GM21717 (cell line): ENCODE results near the gene MACROD1.

Source experiments
- ATAC-seq: cut with Tn5 transposase; IDR thresholded peaks from one replicate; pipeline ENCODE4 v1.9.1; 2021; ENCODE audit warnings: mild to moderate bottlenecking, moderate library complexity; ENCODE audit not compliant: unreplicated experiment

The MACROD1 gene

DNA sequence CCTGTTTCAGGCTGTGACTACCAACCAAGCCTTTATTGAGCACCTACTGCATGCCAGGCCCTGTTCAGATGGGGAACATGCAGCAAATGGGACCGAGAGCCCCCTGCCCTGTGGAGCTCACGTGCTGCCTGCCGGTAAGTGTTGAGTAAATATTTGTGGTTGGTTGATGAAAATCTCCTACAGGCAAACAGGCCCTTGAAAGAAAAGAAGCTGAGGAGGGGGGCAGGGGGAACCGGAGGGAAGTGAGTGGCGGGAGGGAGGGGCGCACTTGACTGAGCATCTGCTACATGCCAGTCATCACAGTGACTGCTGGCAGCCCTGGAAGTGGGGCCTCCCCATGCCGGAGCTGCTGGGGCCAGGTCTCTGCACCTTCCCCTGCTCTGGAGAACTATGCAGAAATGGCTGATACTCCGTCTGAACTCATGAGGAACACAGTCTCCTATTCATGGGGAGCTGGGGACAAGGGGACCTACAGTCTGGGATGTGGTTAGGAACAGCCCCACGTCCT is 34.2 kb downstream of the MACROD1 start:
- no peak for ATAC-seq

DNA sequence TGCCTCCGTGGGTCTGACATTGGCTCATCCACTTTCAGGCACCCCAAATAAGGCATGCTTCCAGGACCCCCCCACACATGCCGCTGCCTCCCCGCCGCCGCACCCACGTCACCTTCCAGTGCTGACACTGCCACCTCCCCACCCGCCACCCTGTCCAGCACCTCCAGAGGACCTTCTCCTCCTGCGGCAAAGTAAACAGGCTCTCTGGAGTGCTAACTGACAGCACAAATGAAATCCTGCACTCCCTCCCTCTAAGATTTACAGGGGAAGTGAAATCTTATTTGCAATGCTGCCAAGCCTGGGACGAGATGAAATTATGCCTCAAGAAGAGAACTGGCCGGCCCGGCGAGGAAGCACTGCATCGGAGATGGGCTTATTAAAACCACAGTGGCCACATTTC is 35.3 kb downstream of the MACROD1 start:
- ATAC-seq: no peak

GRCh38 chr11:64129403-64129802 is 36.5 kb downstream of the MACROD1 start:
- ATAC-seq: no peak

DNA sequence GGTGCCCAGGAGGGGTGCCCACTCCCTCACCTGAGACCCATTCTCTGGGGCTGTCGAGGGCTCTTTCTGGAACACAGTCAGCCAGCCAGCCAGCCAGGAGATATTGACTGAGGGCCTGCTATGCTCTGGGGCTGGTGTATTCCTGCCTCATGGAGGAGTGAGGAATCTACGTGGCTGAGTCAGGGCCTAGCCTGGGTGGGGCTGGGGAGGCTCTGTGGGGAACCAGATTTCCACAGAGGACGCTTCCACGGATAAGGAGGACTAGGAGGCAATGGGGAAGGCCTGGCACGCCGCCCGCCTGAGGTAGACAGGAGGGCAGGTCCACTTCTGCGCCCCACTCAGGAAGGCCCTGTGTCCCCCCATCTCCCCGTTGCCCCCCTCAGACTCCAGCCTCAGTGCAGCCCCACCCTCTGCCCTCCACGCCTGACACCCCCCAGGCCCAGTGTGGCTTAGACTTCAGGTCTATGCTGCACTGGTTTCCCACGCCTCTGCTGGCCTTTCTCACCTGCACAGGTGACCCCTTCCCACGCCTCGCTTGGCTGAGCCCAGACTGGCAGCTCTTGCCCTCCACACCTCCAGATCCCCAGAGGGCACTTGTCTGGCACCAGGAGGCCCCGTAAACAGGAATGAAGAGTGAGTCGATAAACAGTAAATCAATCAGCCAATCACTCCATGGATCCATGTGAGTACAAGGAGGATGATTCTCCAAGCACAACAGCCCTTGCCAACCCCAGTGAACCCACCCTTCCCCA is 37.5 kb downstream of the MACROD1 start:
- ATAC-seq: no peak

DNA sequence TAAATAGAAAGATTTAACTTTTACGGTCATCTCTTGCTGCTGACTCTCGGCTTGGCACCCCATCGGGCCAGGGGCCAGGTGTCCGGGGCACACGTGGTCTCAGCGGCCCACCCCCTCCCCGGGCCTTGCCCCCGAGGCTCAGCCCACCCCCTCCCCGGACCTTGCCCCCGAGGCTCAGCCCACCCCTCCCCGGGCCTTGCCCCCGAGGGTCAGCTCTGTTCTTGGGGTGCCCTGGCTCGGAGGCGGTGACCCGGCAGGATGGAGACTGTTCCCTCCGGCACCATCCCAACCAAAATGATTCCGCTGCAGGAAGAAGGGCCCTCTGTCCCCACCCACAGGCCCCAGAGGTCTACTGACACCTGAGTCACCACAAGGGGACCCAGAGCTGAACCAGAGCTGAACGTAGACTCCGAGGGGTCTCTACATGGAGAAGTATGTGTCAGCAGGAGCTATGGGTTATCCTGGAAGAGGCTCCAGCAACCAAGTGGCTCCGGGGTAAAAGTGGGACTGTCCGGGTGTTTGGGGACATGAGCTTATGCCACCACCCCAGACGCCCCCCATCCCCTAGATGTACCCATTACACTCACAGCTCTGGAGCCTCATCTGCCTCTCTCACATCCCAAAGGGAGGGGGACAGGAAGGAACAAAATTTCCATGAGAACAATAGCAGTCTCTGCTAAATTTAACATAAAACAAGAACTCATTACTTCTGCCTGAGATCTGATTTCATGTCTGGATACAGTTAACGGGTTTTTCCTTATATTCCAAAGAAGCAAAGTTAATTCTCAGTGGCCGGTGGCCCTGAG is 38.4 kb downstream of the MACROD1 start:
- ATAC-seq: no peak

DNA sequence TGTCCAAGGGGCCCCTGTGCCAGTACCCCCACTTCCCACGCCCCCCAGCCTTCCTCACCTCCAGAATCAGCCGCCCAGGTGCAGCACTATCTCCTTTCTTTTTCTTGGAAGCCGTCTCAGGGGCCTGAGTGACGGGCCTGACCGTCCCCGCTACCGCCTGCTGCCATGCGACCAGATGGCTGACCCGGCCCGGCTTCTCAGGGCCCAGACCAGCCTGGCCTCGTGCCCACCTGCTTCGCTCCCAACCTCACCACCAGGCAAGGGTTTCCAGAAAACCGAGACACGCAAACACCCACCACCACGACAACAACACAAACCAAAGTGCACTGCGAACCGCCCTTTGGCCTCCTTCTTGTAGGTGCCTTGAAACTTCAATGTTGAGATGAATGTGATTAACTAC is 39.1 kb downstream of the MACROD1 start:
- ATAC-seq: no peak

DNA sequence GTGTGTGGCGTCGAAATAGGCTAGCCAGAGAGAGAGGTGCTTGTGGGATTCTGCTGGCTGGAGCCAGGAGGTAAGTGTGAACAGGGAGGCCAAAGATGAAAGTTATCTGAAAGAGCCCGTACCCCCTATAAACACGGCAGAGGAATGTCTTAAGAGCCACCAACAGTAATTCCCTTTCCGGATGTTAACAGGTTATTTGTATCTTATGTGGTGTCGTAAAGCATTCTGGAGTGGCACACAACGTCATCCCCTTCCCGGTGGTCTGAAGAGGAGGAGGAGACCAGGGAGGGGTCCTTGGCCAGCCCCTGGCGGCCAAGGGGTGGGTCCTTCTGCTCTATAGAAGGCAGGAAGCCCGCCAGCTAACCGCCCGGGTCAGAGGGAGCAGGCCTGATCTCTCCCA is 39.5 kb downstream of the MACROD1 start:
- no peak for ATAC-seq

DNA sequence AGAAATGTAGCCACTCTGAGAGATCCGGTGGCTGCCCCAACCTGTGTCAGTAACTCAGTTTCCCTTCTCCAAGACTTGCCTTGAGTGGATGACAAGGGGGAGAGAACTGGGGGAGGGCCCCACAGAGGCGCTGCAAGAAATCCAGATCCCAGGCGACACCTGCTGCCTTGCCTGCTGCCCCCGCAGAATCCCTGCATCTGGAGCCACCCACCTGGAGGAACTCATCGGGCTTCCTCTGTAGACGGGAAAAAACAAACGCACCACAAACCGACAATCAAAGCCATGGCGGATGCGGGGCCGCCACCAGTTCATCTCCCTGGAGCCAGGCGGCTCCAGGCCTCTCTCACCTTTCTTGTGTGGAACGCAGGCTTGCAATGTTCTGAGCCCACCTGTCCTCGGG is 40.2 kb downstream of the MACROD1 start:
- ATAC-seq: no peak

DNA sequence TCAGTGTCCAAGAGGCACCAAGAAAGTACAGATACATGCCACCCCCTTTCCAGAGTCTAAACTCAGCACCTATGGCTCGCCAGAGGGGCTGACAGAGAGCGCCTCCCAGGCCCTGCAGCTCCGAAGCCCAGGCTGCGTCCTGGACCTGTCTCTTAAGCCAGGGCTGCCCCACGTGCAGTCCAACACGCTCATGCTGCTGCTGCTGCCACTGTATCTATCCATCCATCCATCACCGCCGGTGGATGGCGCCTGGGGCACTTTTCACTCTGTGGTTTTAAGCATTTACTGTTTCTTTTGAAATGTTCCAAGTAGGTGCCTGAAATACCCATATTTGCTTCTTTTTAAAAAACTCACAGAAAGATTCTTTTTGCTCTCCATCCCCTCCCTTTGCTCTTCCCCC is 41.8 kb downstream of the MACROD1 start:
- ATAC-seq: no peak

DNA sequence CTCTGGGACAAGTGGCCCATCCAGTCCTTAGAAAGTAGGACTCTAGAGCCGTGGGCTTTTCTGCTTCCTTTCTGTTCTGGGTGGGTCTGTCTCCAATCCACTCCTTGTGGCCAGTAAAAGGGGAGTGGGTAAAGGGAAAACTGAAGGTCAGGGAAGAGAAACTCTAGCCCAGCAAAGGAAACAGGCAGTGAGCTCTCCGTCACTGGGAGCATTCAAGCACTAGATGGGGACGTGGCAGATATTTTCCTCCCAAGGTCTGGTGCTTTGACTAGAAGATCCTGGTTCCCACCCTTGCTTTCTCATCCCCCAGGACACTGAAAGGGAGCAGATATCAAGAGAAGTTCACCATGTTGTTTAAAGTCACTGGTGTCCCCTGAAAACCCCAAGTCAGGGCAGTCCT is 42.2 kb downstream of the MACROD1 start:
- ATAC-seq: no peak

DNA sequence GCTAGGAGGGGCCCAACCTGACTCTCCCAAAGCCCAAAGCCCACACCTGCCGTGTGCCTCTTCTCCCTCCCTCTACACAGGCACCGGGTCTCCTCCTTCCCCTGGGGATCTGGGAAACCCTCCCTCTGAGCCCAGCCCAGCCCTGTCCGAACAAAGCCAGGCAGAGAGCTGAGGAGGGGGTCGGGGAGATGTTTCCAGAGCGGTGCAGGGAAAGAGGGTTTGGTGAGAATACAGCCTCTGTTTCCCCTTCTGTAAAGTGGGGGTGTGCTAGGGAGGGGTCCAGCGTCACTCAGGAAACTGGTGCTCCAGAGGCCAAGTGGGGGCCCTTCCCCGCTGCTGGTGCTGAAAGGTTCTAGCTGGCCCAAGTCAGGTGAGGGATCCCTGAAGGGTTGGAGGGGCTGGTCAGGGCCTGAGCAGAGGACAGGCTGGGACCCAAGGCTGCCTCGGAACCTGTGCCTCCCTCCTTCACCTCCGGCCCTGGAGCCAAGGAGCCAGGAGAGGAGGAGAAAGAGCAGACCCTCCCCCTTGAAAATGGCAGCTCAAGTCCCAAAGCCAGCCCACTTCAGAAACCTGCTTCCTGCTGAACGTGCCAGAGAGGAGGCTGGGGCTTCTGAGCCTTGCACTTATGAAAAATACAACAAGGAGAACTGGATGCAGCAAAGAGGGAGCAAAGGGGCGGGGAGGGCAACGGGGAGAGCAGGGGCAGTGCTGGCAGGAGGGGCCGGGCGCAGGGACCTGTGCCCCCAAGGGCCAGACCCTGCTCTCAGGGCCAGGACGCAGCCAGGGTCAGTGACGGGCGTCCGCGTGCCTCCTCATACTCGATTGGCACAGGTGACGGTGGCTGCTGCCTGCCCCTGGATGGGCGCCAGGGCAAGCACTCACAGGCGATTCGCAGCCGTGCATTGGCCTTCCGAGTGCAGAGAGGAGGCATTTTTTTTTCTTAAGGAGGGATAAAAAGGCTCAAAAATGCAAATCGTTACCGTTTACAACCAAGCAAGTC is 43.2 kb downstream of the MACROD1 start:
- no peak for ATAC-seq

- no peak for ATAC-seq
Observed at GRCh38 chr11:64121663-64122410, 44.1 kb downstream of the MACROD1 start.

DNA sequence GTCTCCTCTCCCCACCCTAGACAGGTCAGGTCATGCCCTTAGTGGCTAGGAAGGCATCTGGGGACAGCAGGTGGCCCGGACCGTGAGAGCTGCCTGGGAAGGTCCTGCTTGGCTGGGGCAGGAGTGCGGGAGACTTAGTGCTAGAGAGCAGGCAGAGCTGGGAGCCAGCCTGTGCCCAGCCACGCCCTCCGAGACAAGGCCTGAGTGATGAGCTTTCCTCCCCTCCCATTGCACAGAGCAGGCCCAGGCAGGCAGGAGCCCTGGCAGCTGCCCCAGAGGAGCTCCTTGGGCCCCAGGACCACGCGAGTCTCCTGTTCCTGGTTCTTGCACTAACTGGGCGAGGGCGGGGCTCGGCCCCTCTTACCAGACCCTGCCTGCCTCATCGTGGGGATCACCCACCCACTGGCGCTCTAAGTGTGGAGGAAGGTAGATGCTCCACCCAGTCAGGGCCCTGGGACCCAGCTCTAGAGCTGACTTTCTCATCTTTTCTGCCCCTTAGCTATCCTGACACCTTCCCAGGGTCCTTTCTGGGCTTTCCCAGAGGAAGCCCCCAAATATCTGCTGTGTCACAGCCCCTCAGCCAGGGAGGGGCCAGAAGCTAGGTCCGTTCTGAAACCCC is 44.9 kb downstream of the MACROD1 start:
- ATAC-seq: no peak

DNA sequence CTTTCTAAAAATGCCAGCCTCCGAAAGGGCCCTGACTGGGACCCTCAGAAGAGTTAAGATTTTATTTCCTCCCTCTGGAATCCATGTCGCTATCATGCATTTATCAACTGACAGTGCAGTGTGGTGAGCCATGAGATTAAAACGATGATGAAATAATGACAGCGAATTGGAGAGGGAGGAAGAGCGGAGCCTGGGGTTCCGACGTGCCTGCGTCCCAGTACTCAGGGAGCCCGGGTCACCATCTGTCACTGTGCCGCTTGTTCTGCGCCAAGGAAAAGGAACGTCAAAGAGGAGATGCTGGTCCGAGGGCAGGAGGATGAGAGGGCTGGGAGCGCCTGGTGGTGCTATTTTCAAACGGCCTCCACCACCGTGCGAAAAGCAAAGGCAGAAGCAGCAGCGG is 46.2 kb downstream of the MACROD1 start:
- ATAC-seq: no peak

GRCh38 chr11:64118876-64119665 is 46.8 kb downstream of the MACROD1 start:
- no peak for ATAC-seq

- ATAC-seq: no peak
Observed at GRCh38 chr11:64117763-64118459, 48.0 kb downstream of the MACROD1 start.

GRCh38 chr11:64115531-64116522 is 50.1 kb downstream of the MACROD1 start:
- ATAC-seq: no peak
